Esophagus muscularis mucosa (tissue), 4 donors: ENCODE measurements around the gene JAK2.

Source experiments
- EP300 ChIP-seq: sonication (generic); formaldehyde crosslinking; IDR thresholded peaks from one replicate; pipeline ENCODE4 v1.6.1; 2017; ENCODE audit warnings: antibody characterized with exemption
- POLR2AphosphoS5 ChIP-seq, 2 donors: sonication (generic); formaldehyde crosslinking; IDR thresholded peaks; one replicate each; pipeline ENCODE4 v1.6.1; 2017; ENCODE audit warnings: antibody characterized with exemption in 2 of 2
- TF ChIP-seq, protein P1 (sequence below), 3 experiments: fragments of 200-600 bp in 2 of 3; fragments of 450-650 bp in 1 of 3; sonication (generic) in 2 of 3; IDR thresholded peaks; one replicate each; pipeline ENCODE4 v1.5.1; 2017 to 2019; ENCODE audit warnings: antibody characterized with exemption in 3 of 3, mild to moderate bottlenecking in 2 of 3, moderate library complexity in 1 of 3

DNA sequence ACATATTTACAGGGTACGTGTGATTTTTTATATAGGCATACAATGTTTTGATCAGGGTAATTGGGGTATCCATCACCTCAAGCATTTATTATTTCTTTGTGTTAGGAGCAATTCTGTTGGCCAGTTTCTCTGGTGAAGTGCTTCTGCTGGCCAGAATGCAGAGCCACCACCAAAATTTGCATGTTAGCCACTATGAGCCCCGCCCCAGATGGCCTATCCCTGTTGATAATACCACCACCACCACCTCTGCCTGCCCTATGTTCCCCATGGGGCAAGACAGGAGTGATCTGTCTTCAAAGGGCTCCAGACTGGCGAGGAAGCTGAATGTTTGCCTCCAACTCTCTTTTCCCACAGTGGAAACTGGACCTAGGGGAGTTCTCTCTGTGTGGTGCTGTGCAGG lies 26.0 kb upstream of the JAK2 start:
- TF ChIP-seq, protein P1, sequence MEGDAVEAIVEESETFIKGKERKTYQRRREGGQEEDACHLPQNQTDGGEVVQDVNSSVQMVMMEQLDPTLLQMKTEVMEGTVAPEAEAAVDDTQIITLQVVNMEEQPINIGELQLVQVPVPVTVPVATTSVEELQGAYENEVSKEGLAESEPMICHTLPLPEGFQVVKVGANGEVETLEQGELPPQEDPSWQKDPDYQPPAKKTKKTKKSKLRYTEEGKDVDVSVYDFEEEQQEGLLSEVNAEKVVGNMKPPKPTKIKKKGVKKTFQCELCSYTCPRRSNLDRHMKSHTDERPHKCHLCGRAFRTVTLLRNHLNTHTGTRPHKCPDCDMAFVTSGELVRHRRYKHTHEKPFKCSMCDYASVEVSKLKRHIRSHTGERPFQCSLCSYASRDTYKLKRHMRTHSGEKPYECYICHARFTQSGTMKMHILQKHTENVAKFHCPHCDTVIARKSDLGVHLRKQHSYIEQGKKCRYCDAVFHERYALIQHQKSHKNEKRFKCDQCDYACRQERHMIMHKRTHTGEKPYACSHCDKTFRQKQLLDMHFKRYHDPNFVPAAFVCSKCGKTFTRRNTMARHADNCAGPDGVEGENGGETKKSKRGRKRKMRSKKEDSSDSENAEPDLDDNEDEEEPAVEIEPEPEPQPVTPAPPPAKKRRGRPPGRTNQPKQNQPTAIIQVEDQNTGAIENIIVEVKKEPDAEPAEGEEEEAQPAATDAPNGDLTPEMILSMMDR (IDR thresholded peaks at IDR 0.05): no peak
- TF ChIP-seq EP300 (no peak), POLR2AphosphoS5 (IDR thresholded peaks at IDR 0.05) (no peak)
